GM18909 (cell line): ENCODE results near the gene PHF1.
A peak's percentile ranks its signal among the peaks of the same experiment; 100 is the strongest.

Experiments used
- ATAC-seq: cut with Tn5 transposase; IDR thresholded peaks from one replicate; pipeline ENCODE4 v1.9.1; 2021; ENCODE audit warnings: mild to moderate bottlenecking; ENCODE audit not compliant: unreplicated experiment, poor library complexity

Gene PHF1

GRCh38 chr6:33453393-33454008, 42.7 kb downstream of the PHF1 start:
- ATAC-seq = no peak

GRCh38 chr6:33454009-33454946, 43.5 kb downstream of the PHF1 start, which contains the start of gene ZBTB9:
TSS of gene ZBTB9 (plus strand) at chr6:33454576. CDS start at chr6:33455101, 525 bp downstream.
- ATAC-seq = peak; percentile 98

- no peak for ATAC-seq
Measured at GRCh38 chr6:33455051-33455450, 44.2 kb downstream of the PHF1 start.

- no peak for ATAC-seq
Measured at GRCh38 chr6:33456156-33456555, 45.3 kb downstream of the PHF1 start.

GRCh38 chr6:33458676-33459075, 47.9 kb downstream of the PHF1 start:
- ATAC-seq = no peak

GRCh38 chr6:33459226-33459625, 48.4 kb downstream of the PHF1 start:
- no peak for ATAC-seq
